ENCODE data around the gene NCBP2L. TPM values are rescaled to one million over a fixed set of nuclear protein-coding genes. Genes with fewer than 3 reads are reported as not detected.

Gene NCBP2L
- total RNA-seq, 6 experiments from 2014 or later, result not detected

DNA sequence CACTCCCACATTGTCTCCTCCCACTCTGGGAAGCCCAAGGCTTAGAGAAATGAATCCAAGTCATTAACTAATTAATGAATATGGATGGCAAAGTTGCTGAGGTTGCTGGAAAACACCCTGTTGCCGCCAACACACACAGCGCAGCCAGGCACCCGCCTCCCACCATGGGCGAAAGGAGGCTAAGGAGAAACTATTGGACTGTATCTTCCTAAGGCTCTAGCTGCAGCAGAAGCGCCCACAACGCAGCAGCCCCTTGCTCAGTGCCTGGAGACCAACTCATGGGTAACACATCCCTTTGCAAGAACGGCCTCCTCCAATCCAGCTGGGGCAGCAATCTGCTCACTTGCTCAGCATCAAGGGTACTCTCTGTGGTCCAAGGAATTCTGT lies 36.1 kb upstream of the NCBP2L start:
- peaks cover 0 to 55% (median 17%) of the 10 kb centered on the region in 4 donors for H3K4me1 ChIP-seq
- H3K36me3 ChIP-seq, result no peaks in the 10 kb centered on the region
- intact Hi-C loops (cut with DNase I), result no loop called here
- DNase-seq, result no peak
- no peaks in the 10 kb centered on the region for H3K27me3 ChIP-seq
- ATAC-seq, result no peak
- no peaks in the 10 kb centered on the region for H3K9me3 ChIP-seq
- no peak for TF ChIP-seq POLR2A (IDR thresholded peaks at IDR 0.05)
- TF ChIP-seq, protein P1, sequence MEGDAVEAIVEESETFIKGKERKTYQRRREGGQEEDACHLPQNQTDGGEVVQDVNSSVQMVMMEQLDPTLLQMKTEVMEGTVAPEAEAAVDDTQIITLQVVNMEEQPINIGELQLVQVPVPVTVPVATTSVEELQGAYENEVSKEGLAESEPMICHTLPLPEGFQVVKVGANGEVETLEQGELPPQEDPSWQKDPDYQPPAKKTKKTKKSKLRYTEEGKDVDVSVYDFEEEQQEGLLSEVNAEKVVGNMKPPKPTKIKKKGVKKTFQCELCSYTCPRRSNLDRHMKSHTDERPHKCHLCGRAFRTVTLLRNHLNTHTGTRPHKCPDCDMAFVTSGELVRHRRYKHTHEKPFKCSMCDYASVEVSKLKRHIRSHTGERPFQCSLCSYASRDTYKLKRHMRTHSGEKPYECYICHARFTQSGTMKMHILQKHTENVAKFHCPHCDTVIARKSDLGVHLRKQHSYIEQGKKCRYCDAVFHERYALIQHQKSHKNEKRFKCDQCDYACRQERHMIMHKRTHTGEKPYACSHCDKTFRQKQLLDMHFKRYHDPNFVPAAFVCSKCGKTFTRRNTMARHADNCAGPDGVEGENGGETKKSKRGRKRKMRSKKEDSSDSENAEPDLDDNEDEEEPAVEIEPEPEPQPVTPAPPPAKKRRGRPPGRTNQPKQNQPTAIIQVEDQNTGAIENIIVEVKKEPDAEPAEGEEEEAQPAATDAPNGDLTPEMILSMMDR (IDR thresholded peaks at IDR 0.05), result no peak
- no peak overlapping the region for H3K4me3 ChIP-seq
- 41% methylated on average over 7 of the region's 7 CpGs for WGBS (ENCODE audit: insufficient coverage, low coverage, low lambda C conversion rate, missing lambda C conversion rate)
- H3K27ac ChIP-seq, result peak overlapping the region in 2 of 3 donors; percentile 86 to 88

DNA sequence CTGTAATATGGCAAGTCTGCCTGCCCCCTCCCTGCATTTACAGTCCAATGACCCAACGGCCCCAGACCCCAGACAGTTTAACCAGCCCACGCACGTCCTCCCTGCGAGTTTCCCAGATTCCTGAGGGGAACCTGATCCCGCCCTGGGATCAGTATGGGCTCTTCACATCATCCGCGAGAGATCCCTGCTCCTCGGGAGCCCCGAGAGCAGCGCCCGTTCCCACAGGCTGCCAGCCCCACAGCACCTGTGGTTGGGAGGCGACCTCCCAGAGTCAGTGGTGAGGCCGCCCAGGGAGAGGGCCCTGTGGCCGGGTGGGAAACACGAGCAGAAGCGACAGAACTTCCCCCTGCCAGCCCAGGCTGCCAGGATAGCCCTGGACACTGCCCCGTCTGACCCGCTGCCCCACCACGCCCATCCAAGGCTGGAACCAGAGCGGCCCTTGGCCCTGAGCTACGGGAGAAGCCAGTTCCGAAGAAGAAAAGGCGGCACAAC lies 34.8 kb upstream of the NCBP2L start:
- Histone ChIP-seq H3K36me3 (no peaks in the 10 kb centered on the region), H3K4me3 (peak overlapping the region in 1 of 3 donors; percentile 10), H3K9me3 (no peaks in the 10 kb centered on the region), H3K4me1 (peaks cover 0 to 61% (median 14%) of the 10 kb centered on the region in 4 donors), H3K27me3 (no peaks in the 10 kb centered on the region), H3K27ac (peak overlapping the region; percentile 68 to 88 (median 86))
- TF ChIP-seq, protein P1 (IDR thresholded peaks at IDR 0.05), result no peak
- no peak for TF ChIP-seq POLR2A (IDR thresholded peaks at IDR 0.05)
- WGBS (ENCODE audit: insufficient coverage, low coverage, low lambda C conversion rate, missing lambda C conversion rate), result 50% methylated on average over 6 of the region's 23 CpGs
- DNase-seq, result peak; percentile 42 to 78 (median 77)
- ATAC-seq, result peak; percentile 11 to 58 (median 49)
- intact Hi-C loops (cut with DNase I), result no loop called here

DNA sequence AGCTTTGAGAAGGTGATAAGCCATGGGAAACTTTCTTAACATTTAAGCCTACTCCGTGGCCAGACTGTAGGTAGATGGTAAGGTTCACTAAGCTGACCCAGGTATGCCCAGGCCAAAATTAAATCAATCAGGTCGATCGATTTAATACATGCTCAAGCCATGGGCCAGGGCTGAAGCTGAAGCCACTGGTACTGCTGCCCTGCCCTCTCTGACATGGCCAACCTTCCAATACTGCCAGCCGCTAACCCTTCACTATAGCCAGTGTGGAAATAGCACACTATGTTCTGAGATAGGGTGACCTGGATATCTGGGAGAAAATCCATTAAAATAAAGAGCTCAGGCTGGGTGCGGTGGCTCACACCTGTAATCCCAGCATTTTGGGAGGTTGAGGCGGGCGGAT lies 33.5 kb upstream of the NCBP2L start:
- H3K9me3 ChIP-seq, result no peaks in the 10 kb centered on the region
- H3K4me1 ChIP-seq, result peaks cover 0 to 52% (median 17%) of the 10 kb centered on the region in 4 donors
- TF ChIP-seq, protein P1 (IDR thresholded peaks at IDR 0.05), result no peak
- no peak for TF ChIP-seq POLR2A (IDR thresholded peaks at IDR 0.05)
- H3K4me3 ChIP-seq, result no peak overlapping the region
- H3K36me3 ChIP-seq, result no peaks in the 10 kb centered on the region
- intact Hi-C loops (cut with DNase I), result no loop called here
- no peaks in the 10 kb centered on the region for H3K27me3 ChIP-seq
- WGBS (ENCODE audit: insufficient coverage, low coverage, low lambda C conversion rate, missing lambda C conversion rate), result 44% methylated on average over 5 of the region's 7 CpGs
- H3K27ac ChIP-seq, result peak overlapping the region in 2 of 3 donors; percentile 86 to 88
- peak; percentile 53 to 73 (median 63) for ATAC-seq
- peak; percentile 42 to 75 (median 69) for DNase-seq

DNA sequence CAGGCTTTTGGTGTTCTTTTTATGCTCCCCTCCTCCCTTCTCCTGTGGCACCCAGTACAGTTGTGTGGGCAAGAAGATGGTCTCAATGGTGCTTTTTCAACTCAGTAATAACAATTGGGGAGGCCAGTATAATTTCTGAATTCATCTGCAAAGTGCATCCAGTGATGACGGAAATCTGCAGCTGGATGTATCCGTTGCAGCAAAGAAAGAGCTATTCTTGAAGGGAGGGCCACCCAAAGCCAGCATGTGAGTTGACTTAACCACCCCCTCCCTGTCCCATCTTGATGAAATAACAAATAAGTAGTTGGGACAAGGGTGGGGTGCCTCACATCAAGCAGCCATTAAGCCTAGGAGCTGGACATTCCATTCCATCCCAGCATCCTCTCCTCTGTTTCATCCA lies 32.7 kb upstream of the NCBP2L start:
- TF ChIP-seq, protein P1 (IDR thresholded peaks at IDR 0.05), result no peak
- no peak for TF ChIP-seq POLR2A (IDR thresholded peaks at IDR 0.05)
- Histone ChIP-seq H3K4me1 (peaks cover 0 to 50% (median 17%) of the 10 kb centered on the region in 4 donors), H3K36me3 (no peaks in the 10 kb centered on the region), H3K4me3 (no peak overlapping the region), H3K27me3 (no peaks in the 10 kb centered on the region), H3K9me3 (no peaks in the 10 kb centered on the region), H3K27ac (peak overlapping the region in 1 of 3 donors; percentile 88)
- 93% methylated on average over 2 of the region's 2 CpGs for WGBS (ENCODE audit: insufficient coverage, low coverage, low lambda C conversion rate, missing lambda C conversion rate)
- ATAC-seq (no peak), DNase-seq (no peak)
- intact Hi-C loops (cut with DNase I), result no loop called here
